Fibroblast of lung (primary cell): ENCODE results near the gene USP46. TPM values are rescaled to one million over a fixed set of nuclear protein-coding genes. Genes with fewer than 3 reads are reported as not detected.

Experiments used
- DNase-seq, 2 donors: peaks; one replicate each; pipeline versions ENCODE4 v3.0.0 to v3.0.0-alpha.2; 2010; ENCODE audit warnings: low read depth in 2 of 2
- H2AFZ ChIP-seq: 2 replicates; pipeline ENCODE4 v1.5.1; 2012; ENCODE audit warnings: low read length, control low read depth, inconsistent platforms
- H3K27ac ChIP-seq: 2 replicates; pipeline ENCODE4 v1.5.1; 2011; ENCODE audit warnings: low read length, control low read depth; ENCODE audit not compliant: insufficient read depth
- H3K27me3 ChIP-seq: 2 replicates; pipeline ENCODE4 v1.5.1; 2011; ENCODE audit warnings: mild to moderate bottlenecking, low read length; ENCODE audit not compliant: control insufficient read depth, insufficient read depth
- H3K36me3 ChIP-seq: 2 replicates; pipeline ENCODE4 v1.5.1; 2011; ENCODE audit warnings: low read length; ENCODE audit not compliant: control insufficient read depth, insufficient read depth
- H3K4me1 ChIP-seq: 2 replicates; pipeline ENCODE4 v1.5.1; 2011; ENCODE audit warnings: low read length; ENCODE audit not compliant: control insufficient read depth, insufficient read depth; ENCODE audit errors: extremely low read depth
- H3K4me2 ChIP-seq: 2 replicates; pipeline ENCODE4 v1.5.1; 2011; ENCODE audit warnings: low read length, control low read depth; ENCODE audit not compliant: insufficient read depth; ENCODE audit errors: extremely low read depth
- H3K4me3 ChIP-seq, 4 experiments: fragments of 200-600 bp in 1 of 4; sonication (generic) in 1 of 4; replicated peaks in 1 of 4; 2 replicates each; pipeline ENCODE4 v1.5.1; 2011 to 2016; ENCODE audit warnings: low read length in 4 of 4, low read depth in 3 of 4, mild to moderate bottlenecking in 3 of 4, control low read depth in 2 of 4, inconsistent platforms in 1 of 4, mixed read lengths in 1 of 4; ENCODE audit not compliant: insufficient read depth in 1 of 4; ENCODE audit errors: control extremely low read depth in 1 of 4
- H3K79me2 ChIP-seq: 2 replicates; pipeline ENCODE4 v1.5.1; 2012; ENCODE audit warnings: mild to moderate bottlenecking, low read length, inconsistent platforms; ENCODE audit not compliant: control insufficient read depth, insufficient read depth
- H3K9ac ChIP-seq: 2 replicates; pipeline ENCODE4 v1.5.1; 2011; ENCODE audit warnings: mild to moderate bottlenecking, low read length, control low read depth; ENCODE audit not compliant: insufficient read depth
- H3K9me3 ChIP-seq: 2 replicates; pipeline ENCODE4 v1.5.1; 2012; ENCODE audit warnings: low read depth, low read length; ENCODE audit not compliant: control insufficient read depth, insufficient read depth
- H4K20me1 ChIP-seq: 2 replicates; pipeline ENCODE4 v1.5.1; 2011; ENCODE audit warnings: low read length; ENCODE audit not compliant: control insufficient read depth, insufficient read depth; ENCODE audit errors: extremely low read depth
- EZH2 ChIP-seq: IDR thresholded peaks from 2 replicates; pipeline ENCODE4 v1.5.1; 2012; ENCODE audit warnings: low read length, control low read depth, mild to moderate bottlenecking; ENCODE audit errors: missing control alignments
- polyA plus RNA-seq, 2 donors: library from polyadenylated mRNA; depleted of rRNA in 1 of 2; stranded (reverse) in 1 of 2; unstranded in 1 of 2; fragments of >200 nt; gene quantifications; 2 replicates each; pipeline ENCODE4 v1.2.1, GENCODE V29; 2011 to 2012; ENCODE audit warnings: missing spikeins in 1 of 2
- total RNA-seq: library from RNA; depleted of rRNA; stranded (reverse); fragments of >200 nt; gene quantifications from 2 replicates; pipeline ENCODE4 v1.2.1, GENCODE V29; 2014
- TF ChIP-seq, protein P1 (sequence below), 2 donors: IDR thresholded peaks in 1 of 2; conservative IDR thresholded peaks in 1 of 2; 1 replicate in 1 of 2; 2 replicates in 1 of 2; pipeline ENCODE4 v1.5.1; 2011 to 2012; ENCODE audit warnings: low read length in 2 of 2, control low read depth in 1 of 2, inconsistent platforms in 1 of 2, low read depth in 1 of 2, mild to moderate bottlenecking in 1 of 2

The USP46 gene
- total and polyA plus RNA-seq, 2 donors (not counting 1 experiment from before 2014, with no cell fraction given): 14.4 to 21.8 TPM

GRCh38 chr4:52552778-52553177 lies 106.3 kb downstream of the USP46 start:
- Histone ChIP-seq H3K27me3 (peaks cover 2% of the 10 kb centered on the region), H3K36me3 (no peaks in the 10 kb centered on the region), H3K4me3 (no peak overlapping the region), H3K4me1 (no peaks in the 10 kb centered on the region), H3K27ac (no peak overlapping the region), H3K9me3 (no peaks in the 10 kb centered on the region), H3K79me2 (no peaks in the 10 kb centered on the region), H2AFZ (no peak overlapping the region), H4K20me1 (no peaks in the 10 kb centered on the region), H3K9ac (no peak overlapping the region), H3K4me2 (no peak overlapping the region)
- DNase-seq: no peak
- no peak for TF ChIP-seq EZH2
- TF ChIP-seq, protein P1, sequence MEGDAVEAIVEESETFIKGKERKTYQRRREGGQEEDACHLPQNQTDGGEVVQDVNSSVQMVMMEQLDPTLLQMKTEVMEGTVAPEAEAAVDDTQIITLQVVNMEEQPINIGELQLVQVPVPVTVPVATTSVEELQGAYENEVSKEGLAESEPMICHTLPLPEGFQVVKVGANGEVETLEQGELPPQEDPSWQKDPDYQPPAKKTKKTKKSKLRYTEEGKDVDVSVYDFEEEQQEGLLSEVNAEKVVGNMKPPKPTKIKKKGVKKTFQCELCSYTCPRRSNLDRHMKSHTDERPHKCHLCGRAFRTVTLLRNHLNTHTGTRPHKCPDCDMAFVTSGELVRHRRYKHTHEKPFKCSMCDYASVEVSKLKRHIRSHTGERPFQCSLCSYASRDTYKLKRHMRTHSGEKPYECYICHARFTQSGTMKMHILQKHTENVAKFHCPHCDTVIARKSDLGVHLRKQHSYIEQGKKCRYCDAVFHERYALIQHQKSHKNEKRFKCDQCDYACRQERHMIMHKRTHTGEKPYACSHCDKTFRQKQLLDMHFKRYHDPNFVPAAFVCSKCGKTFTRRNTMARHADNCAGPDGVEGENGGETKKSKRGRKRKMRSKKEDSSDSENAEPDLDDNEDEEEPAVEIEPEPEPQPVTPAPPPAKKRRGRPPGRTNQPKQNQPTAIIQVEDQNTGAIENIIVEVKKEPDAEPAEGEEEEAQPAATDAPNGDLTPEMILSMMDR (conservative IDR thresholded peaks at IDR 0.05 in 1 of 2, IDR thresholded peaks at IDR 0.05 in 1 of 2; ENCODE audit: low read depth in 1 of 2, low read length in 2 of 2): no peak

- Histone ChIP-seq H3K9me3 (no peaks in the 10 kb centered on the region), H4K20me1 (no peaks in the 10 kb centered on the region), H3K9ac (no peak overlapping the region), H3K27me3 (peaks cover 2% of the 10 kb centered on the region), H3K4me3 (no peak overlapping the region), H3K4me2 (no peak overlapping the region), H3K27ac (no peak overlapping the region), H2AFZ (no peak overlapping the region), H3K36me3 (no peaks in the 10 kb centered on the region), H3K79me2 (no peaks in the 10 kb centered on the region), H3K4me1 (no peaks in the 10 kb centered on the region)
- no peak for TF ChIP-seq EZH2
- TF ChIP-seq, protein P1 (conservative IDR thresholded peaks at IDR 0.05 in 1 of 2, IDR thresholded peaks at IDR 0.05 in 1 of 2; ENCODE audit: low read depth in 1 of 2, low read length in 2 of 2): no peak
- no peak for DNase-seq
These were observed 107.6 kb downstream of the USP46 start for GRCh38 chr4:52551487-52551886.

GRCh38 chr4:52550186-52550585 lies 108.9 kb downstream of the USP46 start:
- no peak overlapping the region for H3K4me3 ChIP-seq
- no peaks in the 10 kb centered on the region for H4K20me1 ChIP-seq
- no peaks in the 10 kb centered on the region for H3K36me3 ChIP-seq
- TF ChIP-seq EZH2: no peak
- TF ChIP-seq, protein P1 (conservative IDR thresholded peaks at IDR 0.05 in 1 of 2, IDR thresholded peaks at IDR 0.05 in 1 of 2; ENCODE audit: low read depth in 1 of 2, low read length in 2 of 2): no peak
- H3K27me3 ChIP-seq: no peaks in the 10 kb centered on the region
- no peaks in the 10 kb centered on the region for H3K9me3 ChIP-seq
- no peak overlapping the region for H3K27ac ChIP-seq
- H2AFZ ChIP-seq: no peak overlapping the region
- H3K4me2 ChIP-seq: no peak overlapping the region
- no peaks in the 10 kb centered on the region for H3K4me1 ChIP-seq
- no peak overlapping the region for H3K9ac ChIP-seq
- DNase-seq: peak in 1 of 2 donors; percentile 10
- no peaks in the 10 kb centered on the region for H3K79me2 ChIP-seq
